Measurements from ENCODE around the gene EXOSC3. TPM values are rescaled to one million over a fixed set of nuclear protein-coding genes. Genes with fewer than 3 reads are reported as not detected.
A peak's percentile ranks its signal among the peaks of the same experiment; 100 is the strongest.

The EXOSC3 gene
- total and polyA plus RNA-seq, 10 of the 15 experiments (the other 5 are each of a cell fraction or from before 2014, with no cell fraction given): 8.2 to 161 (median 61.4) TPM

DNA sequence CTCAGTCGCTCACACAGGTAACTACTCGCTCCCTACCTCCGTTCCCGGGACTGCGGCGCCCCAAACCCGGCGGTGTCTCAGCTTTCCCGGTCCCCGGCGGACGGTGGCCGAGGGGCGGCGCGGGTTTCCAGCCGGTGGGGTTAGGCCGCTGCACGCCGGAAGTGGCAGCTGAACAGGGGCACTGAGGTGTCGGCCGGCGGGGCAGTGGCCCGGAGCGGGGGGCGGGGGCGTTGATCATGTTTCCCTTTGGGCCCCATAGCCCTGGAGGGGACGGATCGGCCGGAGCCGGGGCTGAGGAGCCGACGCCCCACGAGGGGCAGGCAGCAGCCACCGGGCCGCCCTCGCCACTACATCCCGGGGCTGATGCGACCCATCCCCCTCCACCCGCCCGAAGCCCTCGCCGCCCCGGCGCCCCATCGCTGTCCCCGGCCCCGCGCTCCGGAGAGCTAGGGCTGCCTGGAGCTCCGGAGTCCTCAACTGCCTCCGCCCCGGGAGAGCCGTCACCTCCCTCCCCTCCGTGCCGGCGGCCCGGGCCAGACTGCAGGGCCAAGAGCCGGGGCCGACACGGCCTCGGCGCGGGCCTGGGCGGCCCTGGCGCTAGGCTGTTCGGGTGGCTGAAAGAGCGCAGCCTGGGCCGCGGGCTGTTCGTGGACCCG lies 15.9 kb upstream of the EXOSC3 start, which contains the start of gene DCAF10 (continued):
- TF ChIP-seq IKZF2 (IDR thresholded peaks at IDR 0.05) (peak; percentile 92 to 94), HCFC1 (IDR thresholded peaks at IDR 0.05; ENCODE audit: low read length) (peak; percentile 86), PML (IDR thresholded peaks at IDR 0.05; ENCODE audit: low read length) (peak; percentile 75; the same call in 1 of the 2 replicates), NKRF (conservative IDR thresholded peaks at IDR 0.05) (peak; percentile 79), BRCA1 (IDR thresholded peaks at IDR 0.05; ENCODE audit: low read depth, low read length) (no peak), SUPT20H (IDR thresholded peaks at IDR 0.05; ENCODE audit: borderline replicate concordance, control insufficient read depth, low read depth, low read length) (no peak), ZNF622 (IDR thresholded peaks at IDR 0.05) (no peak), IKZF1 (conservative IDR thresholded peaks at IDR 0.05) (peak; percentile 97), TBL1XR1 (IDR thresholded peaks at IDR 0.05; ENCODE audit: low read depth, low read length) (peak; percentile 38; the same call in 1 of the 2 replicates), MEF2A (IDR thresholded peaks at IDR 0.05; ENCODE audit: insufficient read depth, low read depth, low read length) (peak; percentile 64; the same call in 1 of the 2 replicates), GABPA (IDR thresholded peaks at IDR 0.05; ENCODE audit: low read depth) (peak; percentile 98), MTA2 (IDR thresholded peaks at IDR 0.05; ENCODE audit: low read depth) (no peak), NFIC (IDR thresholded peaks at IDR 0.05; ENCODE audit: low read depth, low read length) (no peak), RELA (IDR thresholded peaks at IDR 0.05; ENCODE audit: borderline replicate concordance, partially characterized antibody) (peak; percentile 83), GATAD2B (conservative IDR thresholded peaks at IDR 0.05; ENCODE audit: low read depth) (peak; percentile 80)
- TF ChIP-seq, protein P1, sequence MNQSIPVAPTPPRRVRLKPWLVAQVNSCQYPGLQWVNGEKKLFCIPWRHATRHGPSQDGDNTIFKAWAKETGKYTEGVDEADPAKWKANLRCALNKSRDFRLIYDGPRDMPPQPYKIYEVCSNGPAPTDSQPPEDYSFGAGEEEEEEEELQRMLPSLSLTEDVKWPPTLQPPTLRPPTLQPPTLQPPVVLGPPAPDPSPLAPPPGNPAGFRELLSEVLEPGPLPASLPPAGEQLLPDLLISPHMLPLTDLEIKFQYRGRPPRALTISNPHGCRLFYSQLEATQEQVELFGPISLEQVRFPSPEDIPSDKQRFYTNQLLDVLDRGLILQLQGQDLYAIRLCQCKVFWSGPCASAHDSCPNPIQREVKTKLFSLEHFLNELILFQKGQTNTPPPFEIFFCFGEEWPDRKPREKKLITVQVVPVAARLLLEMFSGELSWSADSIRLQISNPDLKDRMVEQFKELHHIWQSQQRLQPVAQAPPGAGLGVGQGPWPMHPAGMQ (IDR thresholded peaks at IDR 0.05; ENCODE audit: borderline replicate concordance): no peak
- TF ChIP-seq, protein P2, sequence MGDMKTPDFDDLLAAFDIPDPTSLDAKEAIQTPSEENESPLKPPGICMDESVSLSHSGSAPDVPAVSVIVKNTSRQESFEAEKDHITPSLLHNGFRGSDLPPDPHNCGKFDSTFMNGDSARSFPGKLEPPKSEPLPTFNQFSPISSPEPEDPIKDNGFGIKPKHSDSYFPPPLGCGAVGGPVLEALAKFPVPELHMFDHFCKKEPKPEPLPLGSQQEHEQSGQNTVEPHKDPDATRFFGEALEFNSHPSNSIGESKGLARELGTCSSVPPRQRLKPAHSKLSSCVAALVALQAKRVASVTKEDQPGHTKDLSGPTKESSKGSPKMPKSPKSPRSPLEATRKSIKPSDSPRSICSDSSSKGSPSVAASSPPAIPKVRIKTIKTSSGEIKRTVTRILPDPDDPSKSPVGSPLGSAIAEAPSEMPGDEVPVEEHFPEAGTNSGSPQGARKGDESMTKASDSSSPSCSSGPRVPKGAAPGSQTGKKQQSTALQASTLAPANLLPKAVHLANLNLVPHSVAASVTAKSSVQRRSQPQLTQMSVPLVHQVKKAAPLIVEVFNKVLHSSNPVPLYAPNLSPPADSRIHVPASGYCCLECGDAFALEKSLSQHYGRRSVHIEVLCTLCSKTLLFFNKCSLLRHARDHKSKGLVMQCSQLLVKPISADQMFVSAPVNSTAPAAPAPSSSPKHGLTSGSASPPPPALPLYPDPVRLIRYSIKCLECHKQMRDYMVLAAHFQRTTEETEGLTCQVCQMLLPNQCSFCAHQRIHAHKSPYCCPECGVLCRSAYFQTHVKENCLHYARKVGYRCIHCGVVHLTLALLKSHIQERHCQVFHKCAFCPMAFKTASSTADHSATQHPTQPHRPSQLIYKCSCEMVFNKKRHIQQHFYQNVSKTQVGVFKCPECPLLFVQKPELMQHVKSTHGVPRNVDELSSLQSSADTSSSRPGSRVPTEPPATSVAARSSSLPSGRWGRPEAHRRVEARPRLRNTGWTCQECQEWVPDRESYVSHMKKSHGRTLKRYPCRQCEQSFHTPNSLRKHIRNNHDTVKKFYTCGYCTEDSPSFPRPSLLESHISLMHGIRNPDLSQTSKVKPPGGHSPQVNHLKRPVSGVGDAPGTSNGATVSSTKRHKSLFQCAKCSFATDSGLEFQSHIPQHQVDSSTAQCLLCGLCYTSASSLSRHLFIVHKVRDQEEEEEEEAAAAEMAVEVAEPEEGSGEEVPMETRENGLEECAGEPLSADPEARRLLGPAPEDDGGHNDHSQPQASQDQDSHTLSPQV (IDR thresholded peaks at IDR 0.05): no peak
- TF ChIP-seq, protein P3, sequence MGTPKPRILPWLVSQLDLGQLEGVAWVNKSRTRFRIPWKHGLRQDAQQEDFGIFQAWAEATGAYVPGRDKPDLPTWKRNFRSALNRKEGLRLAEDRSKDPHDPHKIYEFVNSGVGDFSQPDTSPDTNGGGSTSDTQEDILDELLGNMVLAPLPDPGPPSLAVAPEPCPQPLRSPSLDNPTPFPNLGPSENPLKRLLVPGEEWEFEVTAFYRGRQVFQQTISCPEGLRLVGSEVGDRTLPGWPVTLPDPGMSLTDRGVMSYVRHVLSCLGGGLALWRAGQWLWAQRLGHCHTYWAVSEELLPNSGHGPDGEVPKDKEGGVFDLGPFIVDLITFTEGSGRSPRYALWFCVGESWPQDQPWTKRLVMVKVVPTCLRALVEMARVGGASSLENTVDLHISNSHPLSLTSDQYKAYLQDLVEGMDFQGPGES (IDR thresholded peaks at IDR 0.05): peak; percentile 59; the same call in 1 of the 2 replicates
- TF ChIP-seq, protein P4, sequence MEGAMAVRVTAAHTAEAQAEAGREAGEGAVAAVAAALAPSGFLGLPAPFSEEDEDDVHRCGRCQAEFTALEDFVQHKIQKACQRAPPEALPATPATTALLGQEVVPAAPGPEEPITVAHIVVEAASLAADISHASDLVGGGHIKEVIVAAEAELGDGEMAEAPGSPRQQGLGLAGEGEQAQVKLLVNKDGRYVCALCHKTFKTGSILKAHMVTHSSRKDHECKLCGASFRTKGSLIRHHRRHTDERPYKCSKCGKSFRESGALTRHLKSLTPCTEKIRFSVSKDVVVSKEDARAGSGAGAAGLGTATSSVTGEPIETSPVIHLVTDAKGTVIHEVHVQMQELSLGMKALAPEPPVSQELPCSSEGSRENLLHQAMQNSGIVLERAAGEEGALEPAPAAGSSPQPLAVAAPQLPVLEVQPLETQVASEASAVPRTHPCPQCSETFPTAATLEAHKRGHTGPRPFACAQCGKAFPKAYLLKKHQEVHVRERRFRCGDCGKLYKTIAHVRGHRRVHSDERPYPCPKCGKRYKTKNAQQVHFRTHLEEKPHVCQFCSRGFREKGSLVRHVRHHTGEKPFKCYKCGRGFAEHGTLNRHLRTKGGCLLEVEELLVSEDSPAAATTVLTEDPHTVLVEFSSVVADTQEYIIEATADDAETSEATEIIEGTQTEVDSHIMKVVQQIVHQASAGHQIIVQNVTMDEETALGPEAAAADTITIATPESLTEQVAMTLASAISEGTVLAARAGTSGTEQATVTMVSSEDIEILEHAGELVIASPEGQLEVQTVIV (IDR thresholded peaks at IDR 0.05; ENCODE audit: borderline replicate concordance, partially characterized antibody): no peak
